Panc1 (cell line): ENCODE data around the gene C9orf152. TPM values are rescaled to one million over a fixed set of nuclear protein-coding genes. Genes with fewer than 3 reads are reported as not detected.

ENCODE experiments used
- ATAC-seq: fragments of 200-7000 bp; cut with Tn5 transposase; 2 replicates; pipeline ENCODE4 v1.9.1; 2020; ENCODE audit warnings: mild to moderate bottlenecking, moderate library complexity
- BruUV-seq: library from RNA; stranded (reverse); fragments of 400-500 nt; replicated peaks from 2 replicates; lab custom pipeline; 2021; lab: Mats Ljungman, UMichigan
- CTCF ChIA-PET: fragments of 300-600 bp; sonication (Branson Sonifier 250); formaldehyde crosslinking; loops from one replicate; lab custom pipeline; 2022; ENCODE audit warnings: antibody characterized with exemption; lab: Charles Lee
- POLR2A ChIA-PET: fragments of 300-600 bp; sonication (Branson Sonifier 250); formaldehyde crosslinking; loops from one replicate; lab custom pipeline; 2022; ENCODE audit warnings: antibody characterized with exemption; lab: Charles Lee
- DNase-seq: peaks from one replicate; pipeline ENCODE4 v3.0.0-alpha.2; 2010; ENCODE audit warnings: low read depth, low spot score
- H3K27ac ChIP-seq: 2 replicates; pipeline ENCODE4 v1.5.1; 2011; ENCODE audit warnings: mild to moderate bottlenecking, low read length, inconsistent platforms
- H3K27me3 ChIP-seq: fragments of 200-500 bp; sonication (Bioruptor generic); 2 replicates; pipeline ENCODE4 v1.6.0; 2014; ENCODE audit warnings: low read length, inconsistent platforms; ENCODE audit not compliant: control insufficient read depth, insufficient read depth
- H3K36me3 ChIP-seq: fragments of 200-500 bp; sonication (Bioruptor generic); 2 replicates; pipeline ENCODE4 v1.5.1; 2014; ENCODE audit warnings: inconsistent platforms, mild to moderate bottlenecking, low read length, moderate library complexity; ENCODE audit not compliant: control insufficient read depth, insufficient read depth
- H3K4me1 ChIP-seq: 2 replicates; pipeline ENCODE4 v1.5.1; 2011; ENCODE audit warnings: inconsistent platforms, mild to moderate bottlenecking, low read length, moderate library complexity; ENCODE audit not compliant: control insufficient read depth, insufficient read depth
- H3K4me3 ChIP-seq, 2 experiments: 2 replicates each; pipeline ENCODE4 v1.5.1; 2011 to 2012; ENCODE audit warnings: low read depth in 2 of 2, low read length in 2 of 2, mild to moderate bottlenecking in 2 of 2, inconsistent platforms in 1 of 2, moderate library complexity in 1 of 2
- H3K9me3 ChIP-seq: fragments of 200-500 bp; sonication (Bioruptor generic); 2 replicates; pipeline ENCODE4 v1.5.1; 2014; ENCODE audit warnings: low read depth, mild to moderate bottlenecking, inconsistent platforms, low read length, moderate library complexity; ENCODE audit not compliant: control insufficient read depth, insufficient read depth
- CTCF ChIP-seq: fragments of 450-650 bp; IDR thresholded peaks from 2 replicates; pipeline ENCODE4 v1.5.1; 2017; ENCODE audit warnings: mild to moderate bottlenecking
- POLR2AphosphoS5 ChIP-seq: IDR thresholded peaks from 2 replicates; pipeline ENCODE4 v1.6.1; 2012; ENCODE audit warnings: mild to moderate bottlenecking, low read depth, low read length, moderate library complexity
- REST ChIP-seq, 2 experiments: IDR thresholded peaks; 2 replicates each; pipeline ENCODE4 v1.6.1; 2011 to 2012; ENCODE audit warnings: low read depth in 2 of 2, control low read depth in 1 of 2, low read length in 1 of 2, mild to moderate bottlenecking in 1 of 2, moderate library complexity in 1 of 2; ENCODE audit not compliant: insufficient read depth in 1 of 2
- SIN3A ChIP-seq: IDR thresholded peaks from 2 replicates; pipeline ENCODE4 v1.6.1; 2012; ENCODE audit warnings: low read depth, mild to moderate bottlenecking, low read length, moderate library complexity, borderline replicate concordance; ENCODE audit not compliant: insufficient read depth
- TCF7L2 ChIP-seq: IDR thresholded peaks from 2 replicates; pipeline ENCODE4 v1.6.1; 2011; ENCODE audit warnings: mild to moderate bottlenecking, low read depth, low read length, inconsistent platforms
- in situ Hi-C: cut with HindIII; loops from 2 replicates; pipeline ENCODE4 v1.10.0; 2016; ENCODE audit warnings: low sequenced_read_pairs, low pct_unique_long_range_greater_than_20kb
- intact Hi-C: fragments of 100-400 bp; cut with micrococcal nuclease; formaldehyde crosslinking; loops from one replicate; pipeline ENCODE4 v1.10.0; 2022; ENCODE audit not compliant: unreplicated experiment
- total RNA-seq: library from RNA; stranded (reverse); gene quantifications from one replicate; pipeline ENCODE4 v1.2.1, GENCODE V29; 2021; ENCODE audit not compliant: unreplicated experiment

C9orf152 gene
- total RNA-seq, 1 experiment from 2014 or later: 0.10 TPM

GRCh38 chr9:110186254-110186653 is 21.7 kb downstream of the C9orf152 start:
- no peak for ATAC-seq
- TF ChIP-seq REST (IDR thresholded peaks at IDR 0.05; ENCODE audit: insufficient read depth in 1 of 2, low read depth in 2 of 2, low read length in 1 of 2) (no peak), CTCF (no peak), POLR2AphosphoS5 (no peak), TCF7L2 (no peak), SIN3A (no peak)
- Histone ChIP-seq H3K9me3 (no peaks in the 10 kb centered on the region), H3K36me3 (no peaks in the 10 kb centered on the region), H3K4me3 (no peak overlapping the region), H3K27ac (no peak overlapping the region), H3K4me1 (no peaks in the 10 kb centered on the region), H3K27me3 (no peaks in the 10 kb centered on the region)
- no TSS peak for BruUV-seq
- POLR2A ChIA-PET: no interaction called here
- in situ Hi-C loops: no loop called here
- no peak for DNase-seq
- CTCF ChIA-PET: no interaction called here
- intact Hi-C loops: loop anchor here (10.0 kb wide), 1 partner anchor 259 kb away; no protein-coding TSS in a partner anchor

GRCh38 chr9:110185806-110186205 is 22.2 kb downstream of the C9orf152 start:
- Histone ChIP-seq H3K36me3 (no peaks in the 10 kb centered on the region), H3K4me1 (no peaks in the 10 kb centered on the region), H3K27me3 (no peaks in the 10 kb centered on the region), H3K9me3 (no peaks in the 10 kb centered on the region), H3K27ac (no peak overlapping the region), H3K4me3 (no peak overlapping the region)
- no peak for DNase-seq
- intact Hi-C loops (loop anchor here (10.0 kb wide), 1 partner anchor 259 kb away; no protein-coding TSS in a partner anchor), in situ Hi-C loops (no loop called here)
- no peak for ATAC-seq
- CTCF ChIA-PET: no interaction called here
- POLR2A ChIA-PET: no interaction called here
- BruUV-seq: no TSS peak
- TF ChIP-seq REST (IDR thresholded peaks at IDR 0.05; ENCODE audit: insufficient read depth in 1 of 2, low read depth in 2 of 2, low read length in 1 of 2) (no peak), SIN3A (no peak), POLR2AphosphoS5 (no peak), TCF7L2 (no peak), CTCF (no peak)
